Trophoblast cell (in vitro differentiated cells and primary cell): Measurements from ENCODE around the gene KMT2C.
"Not testable (repeated sequence)": the region's sequence is repeated elsewhere in the genome, so short reads cannot be mapped to it uniquely, and the experiment has no call there.

Source experiments
- DNase-seq, 2 donors: peaks; one replicate each; pipeline ENCODE4 v3.0.0-alpha.2; 2016
- H2AFZ ChIP-seq: 2 replicates; pipeline ENCODE4 v1.6.1; 2013; ENCODE audit warnings: low read length, moderate library complexity, mild to moderate bottlenecking; ENCODE audit not compliant: insufficient read depth, poor library complexity
- H2AK5ac ChIP-seq: 2 replicates; pipeline ENCODE4 v1.6.1; 2013; ENCODE audit warnings: mild to moderate bottlenecking, low read length
- H2BK120ac ChIP-seq: 2 replicates; pipeline ENCODE4 v1.6.1; 2013; ENCODE audit warnings: low read length, mild to moderate bottlenecking, moderate library complexity; ENCODE audit not compliant: insufficient read depth, poor library complexity
- H2BK12ac ChIP-seq: 2 replicates; pipeline ENCODE4 v1.6.1; 2013; ENCODE audit warnings: mild to moderate bottlenecking, low read length, moderate library complexity
- H2BK5ac ChIP-seq: 2 replicates; pipeline ENCODE4 v1.6.1; 2013; ENCODE audit warnings: low read length, low read depth, moderate library complexity, mild to moderate bottlenecking; ENCODE audit not compliant: poor library complexity
- H3K14ac ChIP-seq: 2 replicates; pipeline ENCODE4 v1.6.1; 2013; ENCODE audit warnings: mild to moderate bottlenecking, low read length
- H3K18ac ChIP-seq: 2 replicates; pipeline ENCODE4 v1.6.1; 2013; ENCODE audit warnings: mild to moderate bottlenecking, low read length
- H3K23ac ChIP-seq: 2 replicates; pipeline ENCODE4 v1.6.1; 2013; ENCODE audit warnings: low read length
- H3K27ac ChIP-seq: 2 replicates; pipeline ENCODE4 v1.5.1; 2013; ENCODE audit warnings: low read depth, mild to moderate bottlenecking, inconsistent platforms, low read length, moderate library complexity
- H3K27me3 ChIP-seq: 2 replicates; pipeline ENCODE4 v1.6.1; 2013; ENCODE audit warnings: inconsistent platforms, mild to moderate bottlenecking, low read length, moderate library complexity; ENCODE audit not compliant: insufficient read depth
- H3K36me3 ChIP-seq, 2 experiments: 1 replicate in 1 of 2; 2 replicates in 1 of 2; pipeline ENCODE4 v1.6.1; 2013; ENCODE audit warnings: low read length in 2 of 2, mild to moderate bottlenecking in 2 of 2, moderate library complexity in 1 of 2; ENCODE audit not compliant: insufficient read depth in 2 of 2, control insufficient read depth in 1 of 2
- H3K4ac ChIP-seq: 2 replicates; pipeline ENCODE4 v1.6.1; 2013; ENCODE audit warnings: low read depth, mild to moderate bottlenecking, low read length, moderate library complexity
- H3K4me1 ChIP-seq, 2 experiments: 1 replicate in 1 of 2; 2 replicates in 1 of 2; pipeline ENCODE4 v1.6.1; 2013; ENCODE audit warnings: low read length in 2 of 2, mild to moderate bottlenecking in 2 of 2, moderate library complexity in 1 of 2; ENCODE audit not compliant: insufficient read depth in 2 of 2, control insufficient read depth in 1 of 2
- H3K4me2 ChIP-seq: 2 replicates; pipeline ENCODE4 v1.6.1; 2013; ENCODE audit warnings: inconsistent platforms, mild to moderate bottlenecking, low read length, moderate library complexity
- H3K4me3 ChIP-seq: 2 replicates; pipeline ENCODE4 v1.5.1; 2013; ENCODE audit warnings: mild to moderate bottlenecking, low read depth, low read length, inconsistent platforms
- H3K79me1 ChIP-seq: one replicate; pipeline ENCODE4 v1.6.1; 2013; ENCODE audit warnings: low read length
- H3K79me2 ChIP-seq: 2 replicates; pipeline ENCODE4 v1.6.1; 2013; ENCODE audit warnings: low read length, mild to moderate bottlenecking; ENCODE audit not compliant: control insufficient read depth, insufficient read depth, poor library complexity
- H3K9ac ChIP-seq: 2 replicates; pipeline ENCODE4 v1.6.1; 2013; ENCODE audit warnings: mild to moderate bottlenecking, low read length
- H3K9me3 ChIP-seq: 2 replicates; pipeline ENCODE4 v1.6.1; 2013; ENCODE audit warnings: low read depth, mild to moderate bottlenecking, control low read depth, inconsistent platforms, low read length; ENCODE audit not compliant: insufficient read depth
- H4K12ac ChIP-seq: 2 replicates; pipeline ENCODE4 v1.6.1; 2013; ENCODE audit warnings: low read depth, mild to moderate bottlenecking, low read length, moderate library complexity
- H4K8ac ChIP-seq: 2 replicates; pipeline ENCODE4 v1.6.1; 2013; ENCODE audit warnings: low read depth, mild to moderate bottlenecking, low read length, moderate library complexity
- H4K91ac ChIP-seq: one replicate; pipeline ENCODE4 v1.6.1; 2013; ENCODE audit warnings: low read depth, mild to moderate bottlenecking, low read length, moderate library complexity
- WGBS: extraction: QIAGEN DNeasy Blood & Tissue Kit; methylation state at CpG from one replicate; pipeline ENCODE4 v1.1.7; 2013; ENCODE audit warnings: missing lambda C conversion rate; ENCODE audit not compliant: insufficient read length, insufficient coverage; ENCODE audit errors: extremely low coverage; 5-methylcytosine and 5-hydroxymethylcytosine counted together

Gene KMT2C

GRCh38 chr7:152234421-152234820, 201.4 kb downstream of the KMT2C start:
- WGBS, result no CpG with 5 or more reads among the region's 5 CpGs

GRCh38 chr7:152231089-152231488, 204.7 kb downstream of the KMT2C start:
- DNase-seq, result no peak
- H3K4me2 ChIP-seq, result no peak overlapping the region

More at GRCh38 chr7:152234421-152234820, 201.4 kb downstream of the KMT2C start:
- not testable (repeated sequence) for H3K36me3 ChIP-seq, H3K79me2 ChIP-seq, H3K9ac ChIP-seq, H4K91ac ChIP-seq, H3K4me3 ChIP-seq, H2BK12ac ChIP-seq, H3K27me3 ChIP-seq, H3K4me1 ChIP-seq, H3K9me3 ChIP-seq, H3K4ac ChIP-seq, H3K27ac ChIP-seq, H2BK5ac ChIP-seq, H2AK5ac ChIP-seq, H3K14ac ChIP-seq, H3K4me2 ChIP-seq, H4K12ac ChIP-seq, H4K8ac ChIP-seq, H3K23ac ChIP-seq, H2BK120ac ChIP-seq, H2AFZ ChIP-seq, H3K18ac ChIP-seq, H3K79me1 ChIP-seq
- peak; percentile 45 to 57 for DNase-seq

GRCh38 chr7:152219556-152219955, 216.2 kb downstream of the KMT2C start:
- no CpG with 5 or more reads among the region's 5 CpGs for WGBS

More at GRCh38 chr7:152231089-152231488, 204.7 kb downstream of the KMT2C start:
- Histone ChIP-seq H3K27ac (no peak overlapping the region), H2AFZ (no peak overlapping the region), H3K4ac (no peak overlapping the region), H4K8ac (no peak overlapping the region), H2BK120ac (no peak overlapping the region), H3K23ac (no peak overlapping the region), H3K36me3 (peaks cover 0 to 3% of the 10 kb centered on the region in 2 experiments), H3K14ac (no peak overlapping the region), H2AK5ac (no peak overlapping the region), H3K9me3 (no peaks in the 10 kb centered on the region), H3K79me2 (no peaks in the 10 kb centered on the region), H3K4me1 (no peaks in the 10 kb centered on the region), H2BK12ac (no peak overlapping the region), H3K18ac (no peak overlapping the region), H3K9ac (no peak overlapping the region), H3K27me3 (no peaks in the 10 kb centered on the region), H4K91ac (no peak overlapping the region), H3K79me1 (peaks cover 2% of the 10 kb centered on the region), H2BK5ac (no peak overlapping the region), H4K12ac (no peak overlapping the region), H3K4me3 (no peak overlapping the region)

GRCh38 chr7:152208766-152209165, 227.0 kb downstream of the KMT2C start:
- not testable (repeated sequence) for H3K27me3 ChIP-seq, H3K4me2 ChIP-seq, H3K14ac ChIP-seq, H3K79me1 ChIP-seq, H3K4me1 ChIP-seq, H2BK12ac ChIP-seq, H3K4me3 ChIP-seq, H3K18ac ChIP-seq, H3K4ac ChIP-seq, H3K27ac ChIP-seq, H4K12ac ChIP-seq, H3K9me3 ChIP-seq, H4K8ac ChIP-seq, H3K36me3 ChIP-seq, H2BK120ac ChIP-seq, H3K23ac ChIP-seq, H3K9ac ChIP-seq, H2AFZ ChIP-seq, H2BK5ac ChIP-seq, H3K79me2 ChIP-seq, DNase-seq, H2AK5ac ChIP-seq, H4K91ac ChIP-seq
- WGBS, result no CpG with 5 or more reads among the region's 7 CpGs

More at GRCh38 chr7:152219556-152219955, 216.2 kb downstream of the KMT2C start:
- H4K91ac ChIP-seq, H3K9me3 ChIP-seq, H2AFZ ChIP-seq, H3K79me2 ChIP-seq, H3K23ac ChIP-seq, H3K36me3 ChIP-seq, H3K9ac ChIP-seq, DNase-seq, H4K12ac ChIP-seq, H3K27me3 ChIP-seq, H3K79me1 ChIP-seq, H2BK12ac ChIP-seq, H2BK5ac ChIP-seq, H3K18ac ChIP-seq, H2AK5ac ChIP-seq, H3K4me1 ChIP-seq, H3K4me2 ChIP-seq, H3K14ac ChIP-seq, H4K8ac ChIP-seq, H3K4ac ChIP-seq, H3K27ac ChIP-seq, H3K4me3 ChIP-seq, H2BK120ac ChIP-seq: not testable (repeated sequence)
